DMS79 treated with DMSO at 0.1 percent for 48 hours (cell line): Measurements from ENCODE around the gene CA5A.

Source experiments
- DNase-seq: peaks from one replicate; lab custom pipeline; 2025; lab: John Stamatoyannopoulos, UW

CA5A gene

GRCh38 chr16:87848676-87849345 lies 87.5 kb downstream of the CA5A start:
- DNase-seq = no peak

DNA sequence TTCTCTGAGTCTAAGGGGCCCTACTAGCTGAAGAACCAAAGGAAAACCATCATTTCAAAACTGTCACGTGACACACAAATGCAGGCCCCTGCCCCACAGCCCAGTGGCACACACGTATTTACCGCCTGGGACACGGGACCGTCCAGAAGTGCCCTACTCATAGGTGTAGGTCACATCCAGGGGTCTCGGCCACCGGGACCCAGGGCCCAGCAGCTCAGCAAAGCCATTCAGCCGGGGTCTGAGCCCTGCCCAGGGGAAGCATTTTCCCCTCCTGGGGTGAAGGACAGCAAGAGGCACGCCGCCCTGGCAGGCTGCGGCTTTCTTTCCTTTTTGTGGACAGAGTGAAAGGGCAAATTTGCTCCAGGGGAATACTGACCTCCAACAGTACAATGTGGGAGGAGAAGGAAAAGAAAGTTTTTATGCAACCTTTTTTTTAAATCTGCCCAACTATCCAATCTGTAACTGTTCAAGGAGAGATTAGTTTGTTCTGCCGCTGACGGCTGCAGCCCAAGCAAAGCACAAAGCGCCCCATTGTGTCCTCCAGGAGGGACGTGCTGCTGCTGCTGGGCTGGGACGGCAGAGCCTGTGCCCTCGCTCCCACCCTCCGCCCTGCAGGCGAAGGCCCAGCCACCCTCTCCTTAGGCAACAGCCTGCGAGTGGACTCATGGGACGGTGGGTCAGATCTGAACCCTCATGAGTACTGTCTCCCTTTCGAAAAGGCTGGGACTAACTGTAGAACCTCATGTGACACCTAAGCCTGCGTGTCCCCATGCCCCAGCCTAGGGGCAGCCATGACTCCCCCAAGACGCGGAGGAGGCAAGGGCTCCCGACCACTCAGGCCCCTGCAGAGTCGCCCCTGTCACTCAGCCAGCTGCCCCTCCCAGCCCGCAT lies 88.3 kb downstream of the CA5A start:
- no peak for DNase-seq

DNA sequence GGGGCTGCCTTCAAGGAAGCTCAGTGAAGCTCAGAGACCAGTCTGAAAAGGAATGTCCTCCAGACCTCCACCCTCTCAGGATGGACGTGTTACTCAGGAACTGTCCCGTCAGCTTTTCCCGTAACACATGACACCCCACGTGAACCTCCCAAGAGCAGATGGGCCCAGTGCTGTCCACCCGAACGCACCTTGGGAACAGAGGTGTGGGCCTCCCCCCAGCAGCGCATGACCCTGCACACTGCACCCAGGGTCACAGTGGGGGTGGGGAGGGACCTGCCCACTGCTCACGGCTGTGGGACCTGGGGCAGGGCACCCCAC lies 88.9 kb downstream of the CA5A start:
- no peak for DNase-seq

GRCh38 chr16:87846705-87847466 lies 89.4 kb downstream of the CA5A start:
- DNase-seq = no peak

GRCh38 chr16:87845807-87846619 lies 90.3 kb downstream of the CA5A start:
- DNase-seq = no peak

DNA sequence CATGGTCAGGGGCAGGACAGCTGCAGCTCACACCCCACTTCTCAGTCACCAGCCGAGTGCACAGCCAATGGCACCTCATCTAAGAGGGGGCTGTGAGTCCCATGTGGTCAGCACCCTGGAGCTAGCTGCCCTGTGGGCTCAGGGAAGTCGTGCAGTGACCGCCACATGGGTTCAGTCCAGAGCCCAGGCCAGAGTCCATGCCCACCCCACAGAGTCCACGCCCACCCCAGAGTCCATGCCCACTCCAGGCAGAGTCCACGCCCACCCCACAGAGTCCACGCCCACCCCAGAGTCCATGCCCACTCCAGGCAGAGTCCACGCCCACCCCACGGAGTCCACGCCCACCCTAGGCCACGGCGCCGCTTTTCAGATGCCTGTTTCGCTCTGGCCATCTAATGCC lies 91.1 kb downstream of the CA5A start:
- DNase-seq = no peak

- no peak for DNase-seq
Measured at GRCh38 chr16:87844809-87845208, 91.5 kb downstream of the CA5A start.

GRCh38 chr16:87844120-87844733 lies 92.1 kb downstream of the CA5A start:
- DNase-seq = no peak

GRCh38 chr16:87843678-87844105 lies 92.6 kb downstream of the CA5A start:
- no peak for DNase-seq

DNA sequence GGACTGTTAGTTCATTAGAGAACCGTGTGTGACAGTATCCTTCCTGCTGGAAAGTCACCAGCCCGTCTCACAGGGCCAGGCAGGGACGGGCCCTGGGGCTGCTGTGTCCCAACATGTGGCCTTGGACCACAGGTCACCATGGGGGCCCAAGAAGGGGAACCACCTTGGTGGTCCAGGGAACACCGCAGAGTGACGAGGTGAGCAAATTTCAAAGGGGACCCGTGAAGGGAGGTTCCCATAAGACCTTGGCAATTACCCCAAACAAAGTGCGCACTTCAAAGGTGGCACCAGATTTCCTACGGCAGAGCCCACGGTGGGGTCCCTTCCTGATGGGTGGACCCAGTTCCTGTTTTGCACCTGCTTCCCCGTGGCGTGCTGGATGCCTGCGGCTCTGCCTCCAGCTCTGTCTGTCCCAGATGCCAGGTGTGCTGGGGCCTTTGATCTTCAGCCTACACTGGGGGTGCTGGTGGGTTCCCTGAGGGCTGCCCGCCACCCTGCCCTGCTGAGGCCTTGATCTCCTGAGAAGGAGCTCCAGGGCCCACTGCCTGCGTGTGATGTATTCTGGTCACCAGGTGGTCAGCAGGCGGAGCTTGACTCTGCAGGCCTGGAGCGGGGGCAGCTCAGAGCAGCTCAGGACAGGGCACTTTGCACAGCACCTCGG lies 94.0 kb downstream of the CA5A start:
- DNase-seq = no peak

DNA sequence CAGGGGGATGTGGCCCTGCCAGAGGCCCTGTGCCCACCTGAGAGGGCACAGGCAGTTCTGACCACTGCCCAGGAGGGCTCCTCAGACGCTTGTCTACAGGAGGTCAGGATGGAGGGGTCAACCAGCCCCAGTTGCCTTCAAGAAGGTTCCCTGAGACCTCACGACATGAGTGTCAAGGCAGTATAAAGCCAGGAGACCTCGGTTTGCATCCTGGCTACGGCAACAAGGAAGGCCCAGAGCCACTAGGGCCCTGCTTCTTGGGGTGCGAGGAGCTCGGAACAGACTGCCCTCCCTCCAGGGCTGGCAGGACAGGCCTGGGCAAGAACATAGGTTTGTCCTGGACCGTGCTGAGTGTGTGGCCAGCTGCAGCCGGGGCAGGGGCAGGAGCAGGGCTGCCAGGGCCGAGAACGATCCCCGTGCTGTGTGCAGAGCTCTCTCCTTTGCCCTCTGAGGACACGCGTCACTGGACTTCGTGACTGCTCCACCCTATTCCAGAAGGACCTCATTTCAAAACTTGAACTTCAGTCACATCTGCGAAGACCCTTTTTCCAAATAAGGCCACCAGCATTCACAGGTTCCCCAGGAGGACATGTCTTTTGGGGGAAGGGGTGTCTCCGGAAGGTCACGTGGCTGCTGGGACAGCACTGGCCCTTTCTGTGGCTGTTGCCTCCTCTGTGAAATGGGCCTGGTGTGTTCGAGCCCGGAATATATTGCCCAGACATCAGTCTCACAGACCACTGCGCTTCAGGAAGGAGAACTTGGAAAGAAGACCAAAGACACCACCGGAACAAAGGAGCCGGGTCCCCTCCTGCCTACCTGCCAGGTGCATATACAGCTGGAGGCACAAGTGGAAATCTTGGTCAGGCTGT lies 94.8 kb downstream of the CA5A start:
- DNase-seq = no peak

DNA sequence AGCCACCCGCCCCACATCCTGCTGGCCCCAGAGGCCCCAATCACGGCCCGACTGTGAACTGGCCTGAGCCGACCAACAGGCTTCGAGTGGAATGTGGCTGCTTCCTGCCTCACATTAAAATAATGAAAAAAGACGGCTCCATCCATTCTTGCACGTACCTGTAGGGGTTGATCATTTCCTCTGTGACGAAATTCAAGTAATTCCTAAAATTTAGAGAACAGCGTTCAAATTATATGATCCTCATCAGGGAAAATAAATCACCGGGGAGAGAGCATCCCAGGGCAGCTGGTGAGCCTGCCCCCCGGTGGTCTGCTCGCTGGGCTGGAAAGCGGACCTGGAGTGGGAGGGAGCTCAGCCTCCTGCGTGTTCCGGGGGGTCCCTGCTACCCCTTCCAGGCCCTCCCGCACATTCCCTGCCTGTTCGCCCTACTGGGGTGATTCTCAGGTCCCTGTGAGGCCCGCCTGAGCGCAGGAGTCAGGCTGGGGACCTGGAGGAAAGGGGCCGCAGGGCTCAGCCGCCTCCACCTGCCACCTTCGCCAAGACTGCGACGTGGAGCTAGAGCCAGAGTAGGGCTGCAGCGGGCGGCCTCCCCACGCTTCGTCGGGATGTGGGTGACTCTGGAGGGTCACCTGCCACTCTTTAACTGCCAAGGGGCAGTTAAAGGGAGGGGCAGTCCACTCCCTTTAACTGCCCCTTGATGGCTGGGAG lies 95.9 kb downstream of the CA5A start:
- DNase-seq = no peak

GRCh38 chr16:87839542-87840270 lies 96.6 kb downstream of the CA5A start:
- DNase-seq = no peak

- DNase-seq = no peak
Measured at GRCh38 chr16:87838643-87839541, 97.4 kb downstream of the CA5A start.
